BLaER1 treated with 17β-estradiol and CSF1 and Interleukin-3, amounts not matched to agents 10 nM and 100 nM (cell line): ENCODE data around the gene KDM4D.

Experiments used
- H3K27ac ChIP-seq, 11 experiments: shearing (Covaris generic); formaldehyde crosslinking; 2 replicates each; pipeline ENCODE4 v1.8.1; 2022
- H3K27me3 ChIP-seq, 11 experiments: shearing (Covaris generic); formaldehyde crosslinking; 2 replicates each; pipeline ENCODE4 v1.8.1; 2022
- H3K36me3 ChIP-seq, 11 experiments: shearing (Covaris generic); formaldehyde crosslinking; 2 replicates each; pipeline ENCODE4 v1.8.1; 2022
- H3K4me1 ChIP-seq, 10 experiments: shearing (Covaris generic); formaldehyde crosslinking; 2 replicates each; pipeline ENCODE4 v1.8.1; 2022
- H3K4me2 ChIP-seq, 11 experiments: shearing (Covaris generic); formaldehyde crosslinking; 2 replicates each; pipeline ENCODE4 v1.8.1; 2022
- H3K4me3 ChIP-seq, 10 experiments: shearing (Covaris generic); formaldehyde crosslinking; 2 replicates each; pipeline ENCODE4 v1.8.1; 2022
- H3K9ac ChIP-seq, 11 experiments: shearing (Covaris generic); formaldehyde crosslinking; 2 replicates each; pipeline ENCODE4 v1.8.1; 2022
- H3K9me3 ChIP-seq, 11 experiments: shearing (Covaris generic); formaldehyde crosslinking; replicated peaks in 1 of 11; 2 replicates each; pipeline ENCODE4 v1.8.1; 2022
- H4K20me1 ChIP-seq, 11 experiments: shearing (Covaris generic); formaldehyde crosslinking; 2 replicates each; pipeline ENCODE4 v1.8.1; 2022
- Cebpa-rat ChIP-seq, 11 experiments: shearing (Covaris generic); IDR thresholded peaks; 2 replicates each; pipeline ENCODE4 v1.8.1; 2022

KDM4D gene

GRCh38 chr11:94939346-94939745 is 34.2 kb upstream of the KDM4D start:
- Histone ChIP-seq H3K4me1 (peaks cover 14 to 26% (median 22%) of the 10 kb centered on the region in 10 experiments), H3K4me2 (no peak overlapping the region), H3K9ac (no peak overlapping the region), H3K9me3 (no peaks in the 10 kb centered on the region), H3K36me3 (no peaks in the 10 kb centered on the region), H4K20me1 (no peaks in the 10 kb centered on the region), H3K4me3 (no peak overlapping the region), H3K27ac (no peak overlapping the region), H3K27me3 (no peaks in the 10 kb centered on the region)
- TF ChIP-seq Cebpa-rat (IDR thresholded peaks at IDR 0.05), result no peak

GRCh38 chr11:94941131-94941530 is 32.4 kb upstream of the KDM4D start:
- peaks cover 0 to 8% (median 4%) of the 10 kb centered on the region in 10 experiments; a peak in 13 of 20 replicates for H3K4me1 ChIP-seq

DNA sequence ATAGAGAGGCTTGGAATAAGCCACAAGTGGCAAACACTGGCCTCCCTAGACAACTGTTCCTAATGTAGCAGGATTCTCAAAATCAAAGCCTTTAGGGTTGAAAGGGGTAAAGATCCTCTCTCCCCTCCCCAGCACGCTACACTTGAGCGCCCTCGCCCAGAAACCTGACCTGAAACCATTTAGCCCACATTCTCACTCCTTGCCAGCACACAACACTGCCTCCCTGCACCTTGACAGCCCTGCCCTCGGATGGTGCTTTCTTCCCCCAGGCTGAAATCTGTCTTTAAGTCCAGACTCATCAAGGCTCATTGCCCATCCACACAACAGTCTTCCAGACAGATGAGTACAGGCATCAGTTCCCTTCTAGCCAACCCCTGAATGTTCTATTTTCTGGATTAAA is 26.7 kb upstream of the KDM4D start:
- H3K27ac ChIP-seq, result no peak overlapping the region; a peak in 1 of 22 replicates
- no peaks in the 10 kb centered on the region for H3K27me3 ChIP-seq
- peak overlapping the region in 10 of 11 experiments; percentile 14 to 85 (median 64); a peak in 20 of 22 replicates for H3K4me2 ChIP-seq
- no peaks in the 10 kb centered on the region for H4K20me1 ChIP-seq
- no peak overlapping the region for H3K4me3 ChIP-seq
- no peaks in the 10 kb centered on the region for H3K9me3 ChIP-seq
- H3K36me3 ChIP-seq, result no peaks in the 10 kb centered on the region
- peak overlapping the region in 1 of 11 experiments; percentile 24; a peak in 1 of 22 replicates for H3K9ac ChIP-seq
- peaks cover 28 to 37% (median 31%) of the 10 kb centered on the region in 10 experiments for H3K4me1 ChIP-seq
- no peak for TF ChIP-seq Cebpa-rat (IDR thresholded peaks at IDR 0.05)

More at GRCh38 chr11:94941131-94941530, 32.4 kb upstream of the KDM4D start:
- Histone ChIP-seq H3K9me3 (no peaks in the 10 kb centered on the region), H4K20me1 (no peaks in the 10 kb centered on the region), H3K9ac (no peak overlapping the region), H3K27ac (no peak overlapping the region), H3K4me2 (no peak overlapping the region; a peak in 2 of 22 replicates), H3K27me3 (no peaks in the 10 kb centered on the region), H3K36me3 (no peaks in the 10 kb centered on the region), H3K4me3 (no peak overlapping the region)
- TF ChIP-seq Cebpa-rat (IDR thresholded peaks at IDR 0.05), result no peak

DNA sequence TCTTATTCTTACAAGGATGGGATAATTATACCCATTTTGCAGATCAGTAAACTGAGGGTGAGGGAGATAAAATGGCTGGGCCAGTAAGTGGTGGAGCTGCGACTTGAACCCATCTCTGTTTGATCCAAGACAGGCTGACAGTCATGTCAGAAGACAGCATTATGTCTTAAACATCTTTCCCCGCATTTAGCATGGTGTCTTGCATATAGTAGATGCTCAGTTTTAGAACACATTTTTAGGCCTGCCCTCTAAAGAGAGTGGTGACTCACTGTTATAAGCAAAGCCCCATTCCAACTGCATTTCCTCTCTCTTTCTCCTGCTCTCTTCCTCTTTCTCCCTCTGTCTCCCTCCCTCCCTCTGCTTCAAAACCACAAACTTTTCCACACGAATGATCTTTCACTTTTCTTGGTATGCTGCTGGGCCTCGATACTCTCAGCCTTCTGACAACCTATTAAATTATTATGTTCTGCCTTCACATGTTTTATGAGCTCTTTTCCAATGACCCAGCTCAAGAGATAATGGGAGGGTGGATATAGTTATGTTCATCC is 25.4 kb upstream of the KDM4D start:
- Histone ChIP-seq H3K4me1 (peaks cover 28 to 37% (median 31%) of the 10 kb centered on the region in 10 experiments), H3K9me3 (no peaks in the 10 kb centered on the region), H4K20me1 (no peaks in the 10 kb centered on the region), H3K9ac (peak overlapping the region in 8 of 11 experiments; percentile 16 to 59 (median 44); a peak in 16 of 22 replicates), H3K27ac (peak overlapping the region in 9 of 11 experiments; percentile 16 to 74 (median 61); a peak in 17 of 22 replicates), H3K36me3 (no peaks in the 10 kb centered on the region), H3K27me3 (no peaks in the 10 kb centered on the region), H3K4me2 (peak overlapping the region; percentile 50 to 85 (median 69)), H3K4me3 (peak overlapping the region in 7 of 10 experiments; percentile 13 to 37 (median 22); a peak in 8 of 20 replicates)
- no peak for TF ChIP-seq Cebpa-rat (IDR thresholded peaks at IDR 0.05)

GRCh38 chr11:94954753-94955152 is 18.8 kb upstream of the KDM4D start:
- Histone ChIP-seq H4K20me1 (no peaks in the 10 kb centered on the region), H3K4me1 (peaks cover 0 to 8% (median 0%) of the 10 kb centered on the region in 10 experiments; a peak in 4 of 20 replicates)

DNA sequence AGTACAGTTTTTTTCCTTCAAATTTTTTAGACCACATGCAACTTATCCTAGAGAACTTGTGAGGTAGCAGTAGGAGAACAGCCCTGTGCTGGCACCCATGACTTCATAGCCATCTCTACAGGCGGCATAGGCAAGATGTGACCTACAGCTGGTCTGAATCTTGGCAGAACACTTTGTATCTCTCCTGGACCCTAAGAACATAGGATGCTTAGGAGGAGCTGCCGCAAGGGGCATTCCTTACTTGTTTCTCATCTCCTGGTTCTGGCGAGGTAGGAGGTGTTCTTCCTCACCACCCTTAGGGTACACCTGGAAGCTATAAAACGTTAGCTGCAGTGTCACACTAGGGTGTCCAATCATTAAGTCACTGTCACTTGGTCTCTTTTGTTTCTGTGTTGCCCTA is 16.5 kb upstream of the KDM4D start:
- H3K27me3 ChIP-seq, result no peaks in the 10 kb centered on the region
- H3K36me3 ChIP-seq, result peaks cover 24 to 40% (median 30%) of the 10 kb centered on the region in 11 experiments
- no peak for TF ChIP-seq Cebpa-rat (IDR thresholded peaks at IDR 0.05)
- no peak overlapping the region for H3K4me3 ChIP-seq
- no peak overlapping the region for H3K4me2 ChIP-seq
- H3K9me3 ChIP-seq, result no peaks in the 10 kb centered on the region
- H3K4me1 ChIP-seq, result peaks cover 0 to 7% (median 0%) of the 10 kb centered on the region in 10 experiments; a peak in 4 of 20 replicates
- no peaks in the 10 kb centered on the region; a peak in 1 of 22 replicates for H4K20me1 ChIP-seq
- H3K27ac ChIP-seq, result no peak overlapping the region
- no peak overlapping the region for H3K9ac ChIP-seq

More at GRCh38 chr11:94954753-94955152, 18.8 kb upstream of the KDM4D start:
- Histone ChIP-seq H3K9ac (no peak overlapping the region), H3K4me3 (no peak overlapping the region), H3K27me3 (no peaks in the 10 kb centered on the region), H3K36me3 (peaks cover 2 to 18% (median 8%) of the 10 kb centered on the region in 11 experiments; a peak in 14 of 22 replicates), H3K27ac (no peak overlapping the region), H3K4me2 (no peak overlapping the region), H3K9me3 (no peaks in the 10 kb centered on the region)
- no peak for TF ChIP-seq Cebpa-rat (IDR thresholded peaks at IDR 0.05)

- peaks cover 37 to 52% (median 42%) of the 10 kb centered on the region in 11 experiments for H3K36me3 ChIP-seq
- H3K4me1 ChIP-seq, result peaks cover 0 to 7% (median 0%) of the 10 kb centered on the region in 10 experiments; a peak in 4 of 20 replicates
- peaks cover 0 to 5% (median 0%) of the 10 kb centered on the region in 11 experiments; a peak in 2 of 22 replicates for H4K20me1 ChIP-seq
- no peaks in the 10 kb centered on the region for H3K27me3 ChIP-seq
- no peak for TF ChIP-seq Cebpa-rat (IDR thresholded peaks at IDR 0.05)
- H3K27ac ChIP-seq, result no peak overlapping the region
- no peak overlapping the region for H3K4me3 ChIP-seq
- H3K9ac ChIP-seq, result peak overlapping the region in 1 of 11 experiments; percentile 14; a peak in 1 of 22 replicates
- 0 out of 22 replicates have a peak overlapping the region, but pooled peaks of 1 of the 11 experiments have one; percentile 11 for H3K4me2 ChIP-seq
- H3K9me3 ChIP-seq, result no peaks in the 10 kb centered on the region
Observed at GRCh38 chr11:94958121-94958696, 15.3 kb upstream of the KDM4D start.

DNA sequence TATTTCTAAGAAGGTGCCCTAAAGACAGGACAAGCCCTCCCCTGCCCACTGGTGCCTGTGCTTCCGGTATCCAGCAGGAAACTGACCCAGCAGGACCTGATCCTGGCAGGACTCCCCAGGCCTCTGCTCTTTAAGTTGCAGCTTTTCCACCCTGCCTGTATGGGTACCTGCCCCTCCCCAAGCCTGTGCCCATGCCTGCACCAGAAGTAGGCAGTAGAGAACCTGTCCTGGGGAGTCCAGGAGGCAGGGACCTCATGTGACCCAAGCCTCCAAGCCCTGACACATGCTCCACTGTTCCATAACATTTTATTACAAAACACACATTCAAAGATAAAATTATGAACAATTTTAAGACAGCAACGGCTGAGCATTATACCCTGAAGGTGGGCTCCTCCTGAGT is 14.3 kb upstream of the KDM4D start:
- H3K36me3 ChIP-seq, result peaks cover 46 to 62% (median 52%) of the 10 kb centered on the region in 11 experiments

DNA sequence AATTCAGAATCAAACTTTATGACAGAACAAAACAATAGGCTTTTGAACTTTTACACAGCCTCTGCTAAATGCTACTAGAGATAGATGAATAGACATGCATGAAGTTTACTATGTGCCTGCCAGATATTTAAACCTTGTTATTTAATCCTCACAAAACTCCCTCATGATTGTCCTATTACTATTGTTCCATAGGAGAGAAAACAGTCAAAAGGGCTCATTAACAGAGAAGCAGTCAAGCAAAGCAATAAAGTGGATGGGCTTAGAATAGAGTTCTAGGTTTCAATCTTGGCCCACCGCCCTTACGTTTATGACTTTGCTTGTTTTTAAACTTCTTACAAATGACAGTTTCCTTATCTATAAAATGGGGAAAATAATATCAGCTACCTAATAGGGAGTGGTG is 13.0 kb upstream of the KDM4D start:
- Histone ChIP-seq H3K9ac (no peak overlapping the region), H3K27ac (no peak overlapping the region), H3K4me2 (no peak overlapping the region), H3K36me3 (peaks cover 60 to 75% (median 65%) of the 10 kb centered on the region in 11 experiments), H3K9me3 (no peaks in the 10 kb centered on the region), H3K27me3 (no peaks in the 10 kb centered on the region), H4K20me1 (peaks cover 0 to 28% (median 0%) of the 10 kb centered on the region in 11 experiments; a peak in 10 of 22 replicates), H3K4me1 (peaks cover 0 to 7% (median 0%) of the 10 kb centered on the region in 10 experiments; a peak in 4 of 20 replicates), H3K4me3 (no peak overlapping the region)
- no peak for TF ChIP-seq Cebpa-rat (IDR thresholded peaks at IDR 0.05)

More for the DNA sequence above, 14.3 kb upstream of the KDM4D start:
- no peak for TF ChIP-seq Cebpa-rat (IDR thresholded peaks at IDR 0.05)
- Histone ChIP-seq H3K4me3 (no peak overlapping the region), H3K9ac (no peak overlapping the region), H3K4me1 (peaks cover 0 to 7% (median 0%) of the 10 kb centered on the region in 10 experiments; a peak in 4 of 20 replicates), H3K4me2 (no peak overlapping the region), H4K20me1 (peaks cover 0 to 15% (median 0%) of the 10 kb centered on the region in 11 experiments; a peak in 8 of 22 replicates), H3K27ac (no peak overlapping the region), H3K27me3 (no peaks in the 10 kb centered on the region), H3K9me3 (no peaks in the 10 kb centered on the region)
